GM08714 (cell line): ENCODE data around the gene WASF1.
"Not testable (repeated sequence)": the region's sequence is repeated elsewhere in the genome, so short reads cannot be mapped to it uniquely, and the experiment has no call there.

Experiments used
- H3K4me3 ChIP-seq: fragments of 200-500 bp; sonication (Bioruptor generic); 2 replicates; pipeline ENCODE4 v1.5.1; 2014; ENCODE audit warnings: mild to moderate bottlenecking, low read length, inconsistent platforms
- ZNF274 ChIP-seq: IDR thresholded peaks from 2 replicates; pipeline ENCODE4 v1.6.1; 2012; ENCODE audit warnings: mild to moderate bottlenecking, low read depth, low read length

WASF1 gene

DNA sequence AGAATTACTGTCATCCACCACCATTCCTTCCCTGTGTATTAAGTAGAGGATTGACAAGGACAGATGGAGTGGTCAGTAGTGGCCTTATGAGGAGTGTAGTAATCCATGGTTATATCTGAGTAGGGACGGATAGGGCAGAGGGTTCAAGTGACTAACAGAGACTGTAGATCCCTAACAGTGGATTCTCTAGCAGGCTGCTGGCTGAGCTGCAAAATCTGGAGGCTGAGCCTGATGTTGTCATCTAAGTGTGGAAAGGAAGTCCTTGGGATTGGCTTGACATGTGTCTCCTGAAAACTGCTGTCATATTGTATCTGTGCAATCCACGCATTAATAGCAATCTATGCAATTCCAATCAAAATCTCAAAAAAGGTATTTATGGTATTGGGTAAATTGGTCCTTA lies 94.2 kb downstream of the WASF1 start:
- no peak for TF ChIP-seq ZNF274
- H3K4me3 ChIP-seq = no peak overlapping the region

DNA sequence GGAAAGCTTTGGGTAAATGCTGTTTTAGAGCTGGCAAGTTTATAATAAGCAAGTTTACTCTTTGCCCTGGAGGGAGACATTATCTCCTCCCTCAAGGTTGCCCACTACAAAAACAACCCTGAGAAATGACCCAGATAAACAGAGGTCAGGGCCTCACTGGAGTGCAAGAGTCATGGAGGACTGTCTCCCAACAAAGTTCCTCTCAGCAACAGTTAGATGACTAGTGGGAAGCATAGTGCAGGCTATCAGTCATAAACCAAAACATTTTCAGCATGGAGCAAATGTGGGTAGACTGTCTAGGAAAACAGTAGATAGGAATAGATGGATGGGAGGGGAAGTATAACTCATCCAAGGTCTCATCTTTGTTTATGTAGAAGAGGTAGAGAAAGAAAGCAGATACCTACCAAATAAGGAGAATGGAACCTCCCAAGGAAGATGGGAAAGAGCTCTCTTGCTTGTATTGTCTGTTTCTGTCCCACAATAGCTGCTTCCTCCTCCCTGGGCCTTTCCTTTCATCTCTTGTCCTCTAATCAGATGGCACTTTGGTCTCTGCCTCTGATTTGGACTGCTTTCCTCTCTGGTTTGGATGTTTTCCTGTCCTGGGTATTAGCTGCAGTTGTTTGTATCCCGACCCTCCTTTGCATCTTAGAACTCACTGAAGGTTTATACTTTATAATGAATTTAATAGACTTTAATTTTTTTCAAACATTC lies 95.4 kb downstream of the WASF1 start:
- TF ChIP-seq ZNF274 = no peak

DNA sequence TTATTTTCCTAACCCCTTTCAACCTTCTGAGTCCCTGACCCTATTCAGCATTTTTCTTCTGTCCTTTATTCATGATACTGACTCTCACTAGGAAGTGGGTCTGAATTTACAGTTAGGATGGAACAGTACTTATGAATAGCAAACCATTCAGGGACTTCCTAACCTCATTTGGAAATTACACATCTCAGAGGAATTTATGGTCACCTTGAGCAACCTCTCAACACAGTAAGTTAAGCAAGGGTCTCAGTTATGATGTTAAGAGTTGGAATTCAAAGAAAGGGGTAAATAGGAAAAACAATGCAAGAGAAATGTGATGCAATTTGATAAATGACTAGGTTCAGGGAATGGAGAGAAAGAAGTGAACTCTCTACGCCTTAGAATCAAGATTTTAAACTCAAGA lies 104.1 kb downstream of the WASF1 start:
- TF ChIP-seq ZNF274 = no peak
- H3K4me3 ChIP-seq = no peak overlapping the region

More for the DNA sequence above, 95.4 kb downstream of the WASF1 start:
- no peak overlapping the region for H3K4me3 ChIP-seq

DNA sequence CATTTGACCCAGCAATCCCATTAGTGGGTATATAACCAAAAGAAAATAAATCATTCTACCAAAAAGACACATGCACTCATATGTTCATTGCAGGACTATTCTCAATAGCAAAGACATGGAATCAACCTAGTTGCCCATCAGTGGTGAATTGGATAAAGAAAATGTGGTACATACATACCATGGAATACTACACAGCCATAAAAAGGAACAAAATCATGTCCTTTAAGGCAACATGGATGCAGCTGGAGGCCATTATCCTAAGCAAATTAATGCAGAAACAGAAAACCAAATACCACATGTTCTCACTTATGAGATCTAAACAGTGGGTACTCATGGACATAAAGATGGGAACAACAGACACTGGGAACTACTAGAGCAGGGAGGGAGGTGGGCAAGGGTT lies 106.0 kb downstream of the WASF1 start:
- H3K4me3 ChIP-seq = not testable (repeated sequence)

DNA sequence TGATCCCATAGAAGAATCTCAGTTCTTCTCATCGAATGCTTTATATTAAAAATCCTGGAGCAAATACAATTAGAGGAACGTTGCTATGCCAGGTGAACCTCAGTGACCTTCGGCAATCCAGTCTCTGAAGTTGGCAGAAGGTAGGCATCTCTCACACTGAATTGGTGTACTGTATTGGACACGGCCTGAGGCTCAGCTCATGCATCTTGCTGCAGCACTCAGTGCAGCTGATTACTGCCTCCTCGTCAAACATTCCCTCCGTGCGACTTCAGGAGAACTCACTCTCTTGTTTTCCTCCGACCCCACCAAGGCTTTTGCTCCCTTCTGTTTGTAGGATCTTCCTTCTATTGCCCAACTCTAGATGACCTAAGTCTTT lies 110.9 kb downstream of the WASF1 start:
- TF ChIP-seq ZNF274 = no peak
- no peak overlapping the region for H3K4me3 ChIP-seq

DNA sequence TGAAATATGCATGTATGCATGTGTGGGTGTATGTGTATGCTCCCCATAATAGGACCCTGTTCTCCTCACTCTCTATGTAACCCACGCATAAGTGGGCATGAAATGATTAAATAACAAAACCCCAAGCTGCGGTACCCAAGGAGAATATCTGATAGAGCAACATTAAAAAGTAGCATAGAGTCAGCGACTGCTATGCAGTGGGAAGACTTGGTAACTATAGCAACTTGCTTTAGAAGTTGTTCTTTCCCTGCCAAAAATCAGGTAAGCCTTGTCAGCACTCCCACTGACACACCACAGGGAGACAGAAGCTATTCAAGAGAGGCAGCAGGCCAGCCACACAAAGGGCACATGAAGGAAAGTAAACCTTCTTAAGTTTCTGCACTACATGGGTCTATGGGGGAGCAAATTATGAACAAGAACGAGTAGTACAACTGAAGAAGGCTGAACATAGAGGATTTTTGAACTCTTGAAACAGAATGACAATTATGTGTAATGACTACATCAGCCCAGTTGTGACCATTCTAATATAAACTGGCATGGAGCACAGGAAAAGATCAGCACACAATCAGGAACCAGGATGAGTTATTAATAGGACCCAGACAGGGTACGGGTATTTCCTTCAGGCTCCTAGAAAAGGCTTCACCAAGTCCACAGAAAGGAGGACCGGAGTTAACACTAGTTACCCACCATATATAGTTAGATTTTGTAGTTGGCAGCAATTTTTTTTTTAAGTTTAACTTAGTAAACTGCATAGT lies 111.5 kb downstream of the WASF1 start:
- TF ChIP-seq ZNF274 = no peak
- no peak overlapping the region for H3K4me3 ChIP-seq

DNA sequence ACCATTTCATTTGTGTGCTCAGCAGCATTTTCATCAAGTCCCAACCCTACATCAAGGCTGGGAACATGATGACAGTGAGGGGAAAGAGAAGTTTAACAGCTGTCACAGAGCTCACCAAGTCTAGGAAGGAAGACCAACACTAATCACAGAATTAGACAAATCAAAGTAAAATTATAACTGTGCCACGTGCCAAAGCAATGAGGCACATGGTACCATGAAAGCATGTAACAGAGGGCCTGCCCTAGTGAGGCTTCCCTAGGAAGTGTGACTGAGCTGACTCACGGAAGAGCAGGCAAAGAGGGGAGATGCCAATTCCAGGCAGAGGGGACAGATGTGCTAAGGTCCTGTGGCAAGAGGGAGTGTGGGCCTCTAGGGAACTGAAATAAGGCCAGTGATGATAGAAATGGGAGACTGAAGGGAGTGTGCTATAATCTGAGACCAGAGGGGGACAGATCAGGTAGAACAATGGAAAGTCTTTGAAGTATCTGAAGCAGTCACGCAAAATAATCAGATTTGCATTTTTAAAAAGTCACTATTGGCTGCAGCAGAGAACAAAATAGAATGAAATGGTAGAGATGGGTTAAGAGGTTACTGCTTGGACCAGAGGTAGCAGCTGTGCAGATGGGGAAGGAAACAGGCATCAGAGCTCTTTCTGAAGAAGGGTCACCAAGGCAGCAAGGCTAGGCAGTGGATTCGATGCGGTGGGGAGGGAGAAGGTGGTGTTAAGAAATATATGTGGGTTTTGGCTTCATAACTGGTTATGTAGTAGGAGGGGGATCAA lies 114.5 kb downstream of the WASF1 start:
- no peak overlapping the region for H3K4me3 ChIP-seq
- TF ChIP-seq ZNF274 = no peak

DNA sequence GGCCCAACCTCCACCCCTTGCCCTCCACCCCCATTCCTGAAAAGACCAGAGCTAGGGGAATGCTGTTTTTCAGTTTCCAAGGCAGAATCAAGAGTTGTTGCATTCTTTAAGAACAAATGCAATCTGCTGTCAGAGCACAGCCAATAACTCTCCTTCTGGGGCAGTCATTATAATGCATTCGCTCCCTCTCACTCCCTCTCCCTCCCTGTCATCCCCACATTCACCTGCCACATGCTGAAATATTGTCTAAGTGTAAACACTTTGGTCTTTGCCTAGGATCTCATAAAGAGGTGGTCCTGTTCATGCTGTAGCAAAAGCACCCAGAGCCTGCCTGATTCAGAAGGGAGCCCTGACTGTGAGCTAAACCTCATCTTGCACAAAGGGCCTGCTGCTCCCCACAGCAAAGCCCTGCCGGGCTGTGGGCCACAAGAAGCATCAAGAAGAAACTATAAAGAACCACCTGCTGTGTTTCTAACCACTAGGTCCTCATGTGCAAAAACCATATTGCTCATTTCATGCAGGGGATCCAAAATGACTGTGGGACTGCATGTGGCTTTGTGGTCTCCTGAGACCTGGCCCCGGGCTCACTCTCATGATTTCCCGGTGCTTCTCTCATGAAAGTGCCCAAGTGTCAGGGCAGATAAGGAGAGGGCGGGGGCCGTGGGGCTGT lies 115.7 kb downstream of the WASF1 start:
- H3K4me3 ChIP-seq = no peak overlapping the region
- TF ChIP-seq ZNF274 = no peak

DNA sequence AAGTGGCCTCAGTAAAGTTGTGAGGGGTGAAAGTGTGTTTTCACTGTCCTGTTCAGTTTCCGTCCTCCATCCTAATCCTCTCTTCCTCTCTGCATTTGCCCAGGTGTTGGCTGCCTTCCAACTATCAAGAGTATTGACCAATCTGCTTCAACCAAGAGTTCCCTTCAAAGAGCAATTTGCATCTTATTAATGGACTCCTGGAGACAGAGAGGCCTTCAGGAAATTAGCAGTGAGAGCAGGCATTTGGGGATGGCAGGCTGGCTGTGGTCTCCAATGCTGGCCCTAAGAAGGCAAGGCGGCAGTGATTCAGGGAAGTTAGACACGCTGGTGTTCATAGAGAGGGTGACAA lies 124.1 kb downstream of the WASF1 start:
- no peak overlapping the region for H3K4me3 ChIP-seq
- no peak for TF ChIP-seq ZNF274

DNA sequence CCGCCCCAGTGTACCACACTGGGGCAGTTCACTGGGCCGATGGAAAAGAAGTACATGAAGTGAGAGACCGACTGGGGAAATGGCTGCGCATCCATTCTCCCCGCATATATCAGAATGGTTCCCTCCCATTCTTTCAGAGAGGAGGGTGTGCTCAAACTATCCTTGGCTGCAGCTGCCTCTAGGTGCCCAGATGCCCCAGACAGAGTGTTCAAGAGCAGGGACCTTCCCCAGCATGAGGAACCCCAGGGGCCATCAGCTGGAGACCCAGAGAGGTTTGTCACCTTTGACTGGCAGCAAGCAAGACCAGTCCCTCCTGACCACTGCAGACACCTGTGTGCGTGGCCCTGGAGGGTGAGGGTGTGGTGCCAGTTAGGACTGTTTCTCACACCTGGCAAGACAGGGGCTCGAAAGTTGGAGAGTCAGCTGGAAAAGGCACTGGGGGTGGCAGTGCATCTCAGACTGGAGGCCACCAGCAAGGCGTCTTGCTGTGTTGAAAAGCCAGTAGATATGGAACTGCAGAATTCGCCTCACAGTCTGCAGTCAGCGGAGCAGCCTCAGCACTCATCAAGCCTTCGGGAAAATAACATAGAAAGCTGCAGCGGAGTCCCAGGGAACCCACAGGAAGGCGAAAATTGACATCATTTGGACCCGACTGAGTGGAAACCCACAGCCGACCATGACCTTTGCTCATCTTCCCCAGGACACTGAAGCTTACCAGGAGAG lies 124.6 kb downstream of the WASF1 start:
- no peak overlapping the region for H3K4me3 ChIP-seq
- TF ChIP-seq ZNF274 = no peak

DNA sequence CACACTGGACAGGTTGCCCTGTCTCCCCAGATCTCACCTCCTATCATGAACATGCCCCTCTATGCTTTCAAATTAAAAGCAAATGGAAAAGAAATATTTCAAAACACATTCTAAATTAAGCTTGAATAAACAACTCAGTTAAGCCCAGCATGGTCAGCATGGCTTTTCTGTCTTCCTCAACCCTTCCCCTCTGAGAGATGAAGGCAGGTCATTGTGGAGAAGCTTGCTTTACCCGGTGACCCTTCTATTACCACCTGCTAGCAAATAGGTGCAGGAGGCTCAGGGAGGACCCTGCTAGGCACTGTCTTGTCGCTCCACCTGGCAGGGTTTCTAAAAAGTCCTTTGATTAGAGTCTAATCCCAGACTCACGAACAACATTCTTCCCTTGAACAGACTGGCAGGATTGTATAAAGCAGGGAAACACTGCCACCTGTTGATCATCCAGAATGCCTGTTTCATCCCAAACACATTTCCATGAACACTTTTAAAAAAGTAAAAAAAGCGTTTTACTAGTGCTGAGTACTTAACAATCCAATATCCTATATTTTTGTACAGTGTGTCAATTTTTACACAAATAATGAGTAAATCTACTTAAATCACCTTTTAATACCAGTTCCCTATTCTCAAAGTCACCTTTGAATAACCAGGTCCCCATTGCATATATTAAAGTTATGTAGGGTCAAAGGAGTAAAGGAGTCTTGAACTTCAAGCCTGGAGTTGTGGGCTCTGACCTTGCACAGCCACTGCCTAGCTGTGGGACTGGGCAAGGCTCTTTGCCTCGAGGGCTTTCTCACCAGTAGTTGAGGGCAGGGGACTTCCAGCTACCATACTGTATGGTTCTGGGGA lies 125.9 kb downstream of the WASF1 start:
- TF ChIP-seq ZNF274 = no peak

DNA sequence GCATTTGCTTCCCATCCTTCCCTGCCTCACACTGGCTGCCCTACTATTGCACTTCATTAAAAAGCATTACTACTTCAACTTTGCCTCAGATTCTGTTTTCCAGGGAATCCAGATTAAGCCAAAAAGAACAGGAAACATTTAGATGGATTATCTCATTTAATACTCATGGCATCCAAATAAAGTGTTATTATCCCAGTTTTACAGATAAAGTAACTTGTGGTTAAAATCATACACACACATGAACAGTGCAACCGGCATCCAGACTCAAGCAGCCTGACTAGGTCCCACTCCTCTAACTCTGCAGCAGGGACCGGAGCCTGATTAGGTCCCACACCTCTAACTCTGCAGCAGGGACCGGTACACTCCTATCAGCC lies 129.0 kb downstream of the WASF1 start:
- TF ChIP-seq ZNF274 = no peak
- H3K4me3 ChIP-seq = no peak overlapping the region

More for the DNA sequence above, 125.9 kb downstream of the WASF1 start:
- no peak overlapping the region for H3K4me3 ChIP-seq
